Thyroid gland (tissue), 4 donors: ENCODE data around the gene PCLAF.

Source experiments
- POLR2A ChIP-seq, 2 donors: fragments of 450-650 bp; IDR thresholded peaks; one replicate each; pipeline ENCODE4 v1.6.1; 2017; ENCODE audit warnings: antibody characterized with exemption in 2 of 2, mild to moderate bottlenecking in 2 of 2, moderate library complexity in 1 of 2
- TF ChIP-seq, protein P1 (sequence below), 6 experiments: fragments of 200-600 bp in 3 of 6; fragments of 450-650 bp in 3 of 6; sonication (generic) in 3 of 6; IDR thresholded peaks; one replicate each; pipeline ENCODE4 v1.5.1; 2016 to 2019; ENCODE audit warnings: antibody characterized with exemption in 6 of 6, mild to moderate bottlenecking in 2 of 6, inconsistent platforms in 1 of 6, moderate library complexity in 1 of 6

DNA sequence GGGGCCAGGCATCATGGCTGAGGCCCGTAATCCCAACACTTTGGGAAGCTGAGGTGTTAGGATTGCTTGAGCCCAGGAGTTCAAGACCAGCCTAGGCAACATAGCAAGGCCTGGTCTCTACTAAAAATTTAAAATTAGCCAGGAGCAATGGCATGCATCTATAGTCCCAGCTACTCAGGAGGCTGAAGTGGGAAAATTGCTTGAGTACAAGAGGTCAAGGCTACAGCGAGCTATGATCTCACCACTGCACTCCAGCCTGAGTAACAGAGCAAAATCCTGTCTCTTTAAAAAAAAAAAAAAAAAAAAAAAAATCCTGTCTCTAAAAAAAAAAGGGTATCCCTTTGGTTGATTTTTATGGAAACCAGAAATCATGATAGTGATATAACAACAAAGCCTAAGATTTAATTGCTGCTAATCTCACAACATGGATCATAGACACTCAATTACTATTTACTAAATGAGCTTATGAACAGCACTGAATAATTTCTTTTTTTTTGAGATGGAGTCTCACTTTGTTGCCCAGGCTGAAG, 12.1 kb downstream of the PCLAF start:
- no peak for TF ChIP-seq POLR2A (IDR thresholded peaks at IDR 0.05)
- TF ChIP-seq, protein P1, sequence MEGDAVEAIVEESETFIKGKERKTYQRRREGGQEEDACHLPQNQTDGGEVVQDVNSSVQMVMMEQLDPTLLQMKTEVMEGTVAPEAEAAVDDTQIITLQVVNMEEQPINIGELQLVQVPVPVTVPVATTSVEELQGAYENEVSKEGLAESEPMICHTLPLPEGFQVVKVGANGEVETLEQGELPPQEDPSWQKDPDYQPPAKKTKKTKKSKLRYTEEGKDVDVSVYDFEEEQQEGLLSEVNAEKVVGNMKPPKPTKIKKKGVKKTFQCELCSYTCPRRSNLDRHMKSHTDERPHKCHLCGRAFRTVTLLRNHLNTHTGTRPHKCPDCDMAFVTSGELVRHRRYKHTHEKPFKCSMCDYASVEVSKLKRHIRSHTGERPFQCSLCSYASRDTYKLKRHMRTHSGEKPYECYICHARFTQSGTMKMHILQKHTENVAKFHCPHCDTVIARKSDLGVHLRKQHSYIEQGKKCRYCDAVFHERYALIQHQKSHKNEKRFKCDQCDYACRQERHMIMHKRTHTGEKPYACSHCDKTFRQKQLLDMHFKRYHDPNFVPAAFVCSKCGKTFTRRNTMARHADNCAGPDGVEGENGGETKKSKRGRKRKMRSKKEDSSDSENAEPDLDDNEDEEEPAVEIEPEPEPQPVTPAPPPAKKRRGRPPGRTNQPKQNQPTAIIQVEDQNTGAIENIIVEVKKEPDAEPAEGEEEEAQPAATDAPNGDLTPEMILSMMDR (IDR thresholded peaks at IDR 0.05): no peak
